ENCODE measurements around the gene VAMP2. TPM values are rescaled to one million over a fixed set of nuclear protein-coding genes. Genes with fewer than 3 reads are reported as not detected.
A peak's percentile ranks its signal among the peaks of the same experiment; 100 is the strongest.

VAMP2 gene
- total and polyA plus RNA-seq, 9 of the 15 experiments (the other 6 are each of a cell fraction or from before 2014, with no cell fraction given) = 2.3 to 31.8 (median 6.0) TPM

- no TSS peak for BruUV-seq (replicated peaks)
- in situ Hi-C loops (cut with MboI) = no loop called here
- intact Hi-C loops (cut with micrococcal nuclease) = loop anchor here (1.0 to 5.0 kb wide), 6 partner anchors 17 to 163 kb away; no protein-coding TSS in a partner anchor
- Histone ChIP-seq H3K27ac (ENCODE audit: extremely low read depth, low read depth, low read length) (peak overlapping the region; percentile 95), H4K20me1 (replicated peaks; ENCODE audit: control insufficient read depth, insufficient read depth, low read length) (0 out of 2 replicates have a peak, but pooled peaks cover 2% of the 10 kb centered on the region), H3K36me3 (ENCODE audit: control insufficient read depth, insufficient read depth, low read length) (peaks cover 33% of the 10 kb centered on the region; the same call in 1 of the 3 replicates), H3K9me3 (replicated peaks; ENCODE audit: control insufficient read depth, insufficient read depth, low read depth, low read length) (no peaks in the 10 kb centered on the region), H3K27me3 (ENCODE audit: control insufficient read depth in 2 of 2, insufficient read depth in 2 of 2, low read length in 2 of 2) (no peaks in the 10 kb centered on the region), H3K9ac (ENCODE audit: insufficient read depth in 1 of 2, low read depth in 2 of 2, low read length in 2 of 2) (peak overlapping the region; percentile 43 to 86), H3K4me2 (ENCODE audit: insufficient read depth, low read length) (peak overlapping the region; percentile 92), H2AFZ (ENCODE audit: low read depth, low read length) (peak overlapping the region; percentile 90), H3K9me1 (ENCODE audit: control insufficient read depth, insufficient read depth, low read length) (no peaks in the 10 kb centered on the region), H3K79me2 (ENCODE audit: control insufficient read depth, insufficient read depth, low read length) (no peaks in the 10 kb centered on the region), H3K4me1 (replicated peaks in 1 of 2; ENCODE audit: control insufficient read depth in 2 of 2, insufficient read depth in 2 of 2, low read length in 2 of 2) (peaks cover 6 to 28% of the 10 kb centered on the region in 2 experiments; a peak in 4 of 5 replicates), H3K4me3 (peak overlapping the region; percentile 59)
- ATAC-seq (peak; percentile 95), FAIRE-seq (peak; percentile 97), DNase-seq (ENCODE audit: extremely low read depth in 1 of 4, low spot score in 3 of 4) (peak; percentile 73 to 94 (median 77))
- ChIA-PET CTCF (ENCODE audit: low intra/inter-chr PET ratio) (interaction anchor here (0.6 to 1.4 kb wide), 4 partner anchors 18 to 98 kb away, joined by 3 to 4 read pairs (median 4); no protein-coding TSS in a partner anchor), POLR2A (interaction anchor here (0.6 to 3.3 kb wide), 9 partner anchors 9 to 82 kb away, joined by 3 to 19 read pairs (median 4); partner anchors contain the start of gene AURKB)
- WGBS (ENCODE audit: insufficient coverage, low coverage, missing lambda C conversion rate) = under 1% methylated on average over 26 of the region's 46 CpGs
- peak; percentile 99 for TF ChIP-seq POLR2H (tag; IDR thresholded peaks at IDR 0.05; ENCODE audit: low read depth)
- peak; percentile 99 for TF ChIP-seq TBP (optimal IDR thresholded peaks at IDR 0.05; ENCODE audit: low read depth, low read length)
- TF ChIP-seq NONO (IDR thresholded peaks at IDR 0.05; ENCODE audit: low read depth in 2 of 2, low read length in 1 of 2) = no peak
- no peak for TF ChIP-seq ZNF696 (CRISPR knock-in tag; conservative IDR thresholded peaks at IDR 0.05)
- no peak for TF ChIP-seq HBP1 (CRISPR knock-in tag; IDR thresholded peaks at IDR 0.05)
- TF ChIP-seq ZNF134 (CRISPR knock-in tag; conservative IDR thresholded peaks at IDR 0.05) = no peak
- no peak for TF ChIP-seq SRSF7 (optimal IDR thresholded peaks at IDR 0.05; ENCODE audit: low read depth, low read length)
- no peak for TF ChIP-seq FOXO4 (CRISPR knock-in tag; IDR thresholded peaks at IDR 0.05)
- TF ChIP-seq SMAD2 (IDR thresholded peaks at IDR 0.05; ENCODE audit: low read depth, low read length) = no peak
- peak; percentile 81 for TF ChIP-seq POLR3A (IDR thresholded peaks at IDR 0.05; ENCODE audit: borderline replicate concordance, extremely low read depth, insufficient read depth, insufficient read length)
- no peak for TF ChIP-seq RFX1 (IDR thresholded peaks at IDR 0.05)
- TF ChIP-seq ZBTB43 (CRISPR knock-in tag; IDR thresholded peaks at IDR 0.05) = no peak
- TF ChIP-seq HMG20B (CRISPR knock-in tag; IDR thresholded peaks at IDR 0.05) = no peak
- no peak for TF ChIP-seq MTA1 (IDR thresholded peaks at IDR 0.05; ENCODE audit: borderline replicate concordance)
- no peak for TF ChIP-seq NFXL1 (CRISPR knock-in tag; IDR thresholded peaks at IDR 0.05)
- TF ChIP-seq ZNF77 (CRISPR knock-in tag; IDR thresholded peaks at IDR 0.05) = no peak
These were observed 23.9 kb downstream of the VAMP2 start for GRCh38 chr17:8138672-8139371.
